HG03378 (cell line): ENCODE results near the gene RAPGEF4.

Experiments used
- ATAC-seq: cut with Tn5 transposase; IDR thresholded peaks from one replicate; pipeline ENCODE4 v1.9.1; 2021; ENCODE audit warnings: mild to moderate bottlenecking, moderate library complexity; ENCODE audit not compliant: unreplicated experiment

RAPGEF4 gene

DNA sequence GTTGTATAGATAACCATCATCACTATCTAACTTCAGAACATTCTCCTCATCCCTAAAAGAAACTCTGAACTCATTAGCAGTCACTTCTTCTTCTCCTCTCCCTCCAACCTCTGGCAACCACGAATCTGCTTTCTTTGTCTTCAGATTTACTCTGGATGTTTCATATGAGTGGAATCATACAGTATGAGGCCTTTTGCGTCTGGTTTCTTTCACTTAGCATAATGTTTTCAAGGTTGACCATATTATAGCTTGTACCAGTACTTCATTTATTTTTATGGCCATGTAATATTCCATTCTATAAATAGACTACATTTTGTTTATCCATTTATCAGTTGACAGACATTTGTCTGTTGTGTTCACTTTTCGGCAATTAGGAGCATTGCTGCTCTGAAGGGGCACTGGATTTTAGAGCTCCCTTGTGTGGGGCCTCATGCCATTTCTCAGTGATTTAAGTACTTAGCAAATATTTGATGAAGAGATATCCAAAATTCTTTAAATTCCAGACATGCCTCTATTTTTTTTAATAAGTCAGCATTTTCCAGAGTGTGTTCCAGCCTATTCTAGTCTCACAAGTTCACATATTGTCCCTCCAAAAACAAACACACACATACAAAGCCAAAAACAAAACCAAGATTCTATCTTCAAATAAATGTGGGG lies 317.5 kb downstream of the RAPGEF4 start:
- no peak for ATAC-seq

DNA sequence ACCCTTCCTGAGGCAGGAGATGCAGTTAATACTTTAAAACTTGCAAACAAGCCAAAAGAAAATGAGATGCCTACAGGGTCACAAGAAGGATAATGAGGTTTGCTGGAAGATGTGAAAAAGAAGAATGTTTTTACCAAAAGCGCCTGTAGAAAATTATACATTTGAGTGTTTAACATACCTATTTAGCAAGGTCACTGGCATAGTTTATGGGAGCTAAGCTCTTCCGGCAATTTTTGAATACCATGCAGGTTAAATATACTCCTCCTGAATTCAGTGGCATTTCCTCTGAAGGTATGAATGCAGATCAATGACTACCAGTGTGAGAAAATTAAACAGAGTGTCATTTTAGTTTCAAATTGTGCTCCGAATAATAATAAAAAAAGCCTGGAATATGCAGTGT lies 318.8 kb downstream of the RAPGEF4 start:
- ATAC-seq: no peak

DNA sequence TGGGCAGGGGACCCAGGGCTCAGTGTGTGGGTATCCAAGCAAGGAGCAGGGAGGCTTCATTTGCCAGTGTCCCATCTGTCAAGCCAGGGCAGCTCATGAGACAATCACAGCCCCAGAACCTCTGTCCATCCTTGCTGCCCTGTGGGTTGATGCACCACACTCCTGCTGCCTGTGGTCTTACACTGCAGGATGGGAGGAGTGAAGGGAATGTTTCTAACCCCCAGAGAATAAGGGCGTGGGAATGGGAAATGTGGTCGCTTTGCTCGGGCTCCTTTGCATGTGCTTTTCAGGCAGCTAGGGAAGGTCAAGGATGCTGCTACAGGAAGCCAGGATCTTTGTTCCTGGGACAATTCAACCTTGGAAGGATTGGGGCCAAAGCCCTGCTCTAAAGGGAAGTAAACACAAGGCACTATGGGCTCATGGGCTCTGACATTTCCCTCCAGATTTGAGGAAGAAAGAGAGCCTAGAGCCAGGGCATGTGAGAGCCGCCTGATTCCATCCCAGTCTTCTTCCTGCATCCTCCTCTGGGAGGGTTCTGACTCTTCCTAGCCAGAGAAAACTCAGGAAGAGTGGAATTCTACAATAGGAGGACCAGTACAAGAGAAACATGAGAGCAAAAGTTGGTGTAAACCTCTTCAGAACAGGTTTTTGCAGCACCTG lies 321.2 kb downstream of the RAPGEF4 start:
- ATAC-seq: no peak

DNA sequence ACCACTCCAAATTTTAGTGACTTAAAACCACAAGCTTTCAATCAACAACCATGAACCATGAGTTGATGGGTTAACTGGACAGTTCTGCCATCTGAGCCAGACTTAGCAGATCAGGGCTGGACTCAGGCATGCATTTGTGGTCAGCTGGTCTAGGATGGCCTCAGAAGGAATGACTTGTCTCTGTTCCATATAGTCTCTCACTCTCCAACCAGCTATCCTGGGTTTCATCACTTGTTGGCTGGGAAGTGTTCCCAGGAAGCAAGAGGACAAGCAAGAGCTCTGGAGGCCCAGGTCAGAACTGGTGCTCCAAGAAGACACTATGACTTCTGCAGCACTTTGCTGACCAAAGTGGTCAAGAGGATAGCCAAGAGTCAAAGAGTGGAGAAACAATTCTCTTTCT lies 322.5 kb downstream of the RAPGEF4 start:
- ATAC-seq: no peak

DNA sequence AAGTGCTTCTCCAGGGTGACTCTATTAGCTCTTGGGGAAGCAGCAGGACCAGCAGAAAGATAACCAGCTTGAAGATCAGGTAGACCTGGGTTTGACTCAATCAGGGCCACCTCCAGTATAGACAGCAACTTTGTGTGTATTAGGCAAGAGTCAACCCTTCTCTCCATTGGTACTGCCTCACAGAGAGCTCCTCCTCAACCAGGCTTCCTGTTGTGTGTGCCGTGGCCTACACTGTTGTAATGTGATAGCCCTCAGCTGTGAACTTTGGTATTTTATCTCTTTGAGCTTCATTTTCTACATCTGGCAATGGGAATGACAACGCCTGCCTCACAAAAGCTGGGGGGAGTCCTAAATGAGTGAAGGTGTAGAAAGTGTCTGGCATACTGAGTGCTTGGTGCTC lies 323.0 kb downstream of the RAPGEF4 start:
- no peak for ATAC-seq

DNA sequence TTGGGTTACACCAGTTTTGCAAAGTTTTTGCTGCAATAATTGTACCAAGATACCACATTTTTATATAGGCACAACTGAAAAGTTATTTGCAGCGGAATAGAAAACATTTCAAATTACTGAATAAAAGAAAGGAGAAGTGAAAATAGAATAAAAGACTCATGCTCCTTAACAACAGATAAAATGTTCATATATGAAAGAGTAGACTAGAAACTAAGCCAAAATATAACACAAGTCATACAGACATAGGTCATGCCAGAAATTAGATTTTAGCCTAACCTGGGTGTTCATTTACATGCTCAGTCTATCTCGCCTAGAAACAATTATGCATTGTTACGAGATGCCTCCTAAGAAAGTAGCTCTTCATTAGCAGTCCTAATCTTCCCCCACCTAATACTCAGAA lies 323.6 kb downstream of the RAPGEF4 start:
- no peak for ATAC-seq

DNA sequence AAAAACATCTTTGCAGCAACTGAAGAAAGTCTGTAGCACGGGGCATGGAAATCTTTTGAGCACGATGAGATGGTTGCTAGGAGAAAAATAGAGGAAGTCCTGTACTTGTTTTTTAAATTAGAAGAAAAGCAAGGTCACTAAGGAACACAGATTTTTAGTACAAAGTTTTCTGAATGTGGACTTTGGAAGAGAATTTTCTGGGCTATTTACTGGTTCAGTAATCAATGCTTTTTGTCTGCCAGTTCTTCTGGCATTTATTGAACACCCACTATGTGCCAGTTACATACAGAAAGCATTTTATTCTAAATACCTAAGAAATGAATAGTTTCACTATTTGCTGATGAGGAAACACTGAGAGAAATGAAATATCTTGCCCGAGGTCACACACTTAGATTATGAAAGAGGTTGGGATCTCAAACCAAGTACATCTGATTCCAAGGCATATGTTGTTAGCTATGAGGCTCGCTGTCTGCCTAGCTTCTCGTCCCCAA lies 324.4 kb downstream of the RAPGEF4 start:
- no peak for ATAC-seq

DNA sequence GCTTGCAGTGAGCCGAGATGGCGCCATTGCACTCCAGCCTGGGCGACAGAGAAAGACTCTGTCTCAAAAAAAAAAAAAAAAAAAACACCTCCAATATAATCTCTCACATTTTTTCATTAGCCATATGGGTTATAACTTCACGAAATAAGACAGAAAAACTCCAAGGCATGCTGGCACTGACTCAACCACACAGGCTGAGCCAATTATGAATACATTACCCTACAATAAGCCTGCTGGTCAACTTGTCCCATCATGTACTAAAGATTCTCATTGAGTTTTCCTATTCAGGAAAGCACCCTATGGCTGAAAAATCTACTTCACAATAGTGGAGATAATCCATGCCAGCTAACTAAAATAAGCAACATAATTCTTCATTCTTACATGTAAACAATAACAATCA lies 327.2 kb downstream of the RAPGEF4 start:
- no peak for ATAC-seq

DNA sequence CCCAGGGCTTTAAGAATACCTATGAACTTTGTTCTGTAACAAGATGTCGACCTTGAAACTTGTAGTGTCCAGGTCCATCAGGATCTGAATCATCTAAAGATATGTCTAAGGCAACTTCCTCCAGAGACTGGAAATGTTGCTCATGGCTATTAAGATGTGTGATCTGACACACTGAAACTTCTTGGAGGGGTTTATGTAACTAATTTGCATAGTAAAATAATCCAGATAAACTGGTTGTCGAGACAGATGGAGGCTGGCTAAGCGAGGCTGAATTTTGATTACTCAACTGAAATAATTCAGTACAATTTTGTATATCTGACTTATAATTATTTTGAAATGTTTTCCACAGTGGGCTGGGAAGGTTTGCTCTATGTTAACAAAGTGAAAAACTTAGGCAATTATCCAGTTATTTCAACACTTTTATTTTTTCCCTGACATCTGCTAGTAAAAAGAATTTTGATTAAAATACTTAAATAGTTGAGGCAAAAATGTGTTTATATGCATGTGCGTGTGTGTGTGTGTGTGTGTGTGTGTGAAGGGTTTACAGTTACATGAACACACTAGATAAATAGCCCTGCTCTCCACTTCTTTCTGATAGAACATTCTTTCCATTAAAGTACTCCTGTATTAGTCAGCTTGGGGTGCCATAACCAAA lies 328.6 kb downstream of the RAPGEF4 start:
- ATAC-seq: no peak

DNA sequence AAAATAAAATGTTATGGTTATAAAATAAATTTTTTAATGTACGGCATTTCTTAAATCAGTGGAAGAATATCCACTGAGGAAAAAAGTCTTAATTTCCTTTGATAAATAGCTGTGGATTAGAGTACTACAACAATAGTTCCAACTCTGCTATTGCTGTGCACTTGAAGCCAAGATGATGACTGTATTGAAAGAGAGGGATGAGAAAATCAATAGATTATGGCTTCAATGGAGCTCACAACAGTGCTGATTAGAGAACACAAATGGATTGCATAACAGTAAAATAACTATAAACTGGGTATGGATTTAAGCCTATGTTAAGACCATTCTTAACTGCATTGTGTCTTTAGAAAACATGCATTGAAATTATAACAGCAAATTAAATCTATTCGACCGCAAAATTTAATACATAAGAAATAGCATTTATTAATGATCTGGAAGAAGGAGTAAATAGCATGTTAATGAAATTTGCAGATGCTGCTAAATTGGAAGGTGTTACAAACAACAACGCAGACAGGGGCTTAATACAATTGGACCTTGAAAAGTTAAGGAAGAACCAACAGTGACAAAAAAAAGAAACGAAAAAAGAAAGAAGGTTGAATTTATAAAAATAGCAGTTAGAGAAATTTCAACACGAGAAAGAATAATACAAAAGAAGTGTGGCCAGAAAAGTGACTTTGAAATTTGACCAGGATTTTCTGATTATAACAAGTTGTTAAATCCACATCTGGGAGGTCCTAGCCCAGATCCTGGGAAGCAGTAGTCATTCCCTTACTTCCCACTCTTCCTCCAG lies 331.4 kb downstream of the RAPGEF4 start:
- ATAC-seq: no peak

DNA sequence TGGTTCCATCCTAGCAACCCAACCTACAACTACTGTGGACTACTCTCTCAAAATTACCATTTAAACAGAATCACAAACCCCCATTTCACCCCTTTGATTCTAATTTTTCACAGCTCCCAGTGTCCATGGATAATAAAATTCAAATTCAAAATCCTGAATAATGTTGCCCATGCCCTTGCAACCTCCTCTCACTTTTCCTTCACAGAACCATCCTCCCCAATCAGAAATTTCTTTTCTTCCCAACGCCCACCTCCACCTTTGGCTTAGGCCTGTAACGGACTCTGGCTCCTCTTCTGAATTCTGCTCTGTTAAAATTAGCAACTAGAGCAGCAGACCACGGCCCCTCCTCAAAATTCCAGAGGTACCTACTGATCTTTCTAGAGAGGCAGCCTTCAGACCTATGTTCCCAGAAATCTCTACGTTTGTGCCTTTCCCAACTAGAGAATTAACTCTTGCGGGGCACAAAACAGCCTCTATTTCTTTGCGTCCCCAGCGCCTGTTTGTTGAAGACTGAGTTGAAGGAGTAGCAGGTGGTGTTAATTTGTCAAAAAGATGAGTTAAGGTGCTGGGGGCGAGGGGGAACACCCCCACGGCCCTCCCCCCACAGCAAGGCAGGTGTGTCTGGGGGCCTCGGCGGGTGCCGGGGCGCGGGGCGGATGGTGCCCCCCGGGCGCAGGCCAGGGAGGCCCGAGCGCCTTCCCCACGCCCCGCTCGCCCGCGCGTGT lies 339.6 kb downstream of the RAPGEF4 start:
- ATAC-seq: no peak

DNA sequence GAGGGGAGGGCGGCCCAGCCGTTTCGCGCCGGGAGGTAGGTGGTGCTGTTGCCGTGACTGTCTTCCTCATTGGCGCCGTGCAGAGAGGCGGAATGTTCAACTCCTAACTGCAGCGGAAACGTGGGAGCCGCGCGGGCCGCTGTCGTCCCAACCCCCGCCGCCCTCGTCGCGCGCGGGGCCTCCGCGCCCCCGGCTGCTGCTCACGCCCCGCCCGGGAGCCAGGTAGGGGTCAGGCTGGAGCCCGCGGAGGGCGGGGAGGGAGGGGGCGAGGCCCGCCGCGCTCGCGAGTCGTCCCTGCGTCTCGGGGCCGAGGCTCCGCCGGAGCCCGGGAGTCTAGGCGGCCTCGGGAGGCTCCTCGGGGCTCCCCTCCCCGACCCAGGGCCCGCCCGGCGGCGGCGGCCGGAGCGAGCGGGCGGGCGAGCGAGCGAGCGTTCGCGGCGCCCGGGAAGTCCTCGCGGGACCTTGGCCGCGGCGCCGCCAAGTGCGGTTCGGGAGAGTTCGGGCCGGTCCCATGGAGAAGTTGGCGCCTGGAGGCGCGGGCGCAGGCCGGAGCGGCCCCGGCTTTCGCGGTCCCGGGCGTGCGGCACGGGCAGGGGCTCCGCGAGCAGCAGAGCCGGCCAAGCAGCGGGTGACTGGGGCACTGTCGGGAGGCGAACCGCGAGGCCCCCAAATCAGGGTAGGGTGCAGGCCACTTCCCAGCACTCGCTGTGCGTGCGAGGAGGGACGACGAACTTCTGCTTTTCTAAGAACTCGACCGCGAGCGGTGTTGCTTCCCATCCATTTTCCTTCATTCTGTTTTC lies 340.3 kb downstream of the RAPGEF4 start, which contains the start of gene MAP3K20:
MAP3K20 (plus strand) TSS at position 66 of the 800 bp plus-strand sequence. CDS start 15,186 bp downstream, outside the sequence.
- ATAC-seq: peak; percentile 42

DNA sequence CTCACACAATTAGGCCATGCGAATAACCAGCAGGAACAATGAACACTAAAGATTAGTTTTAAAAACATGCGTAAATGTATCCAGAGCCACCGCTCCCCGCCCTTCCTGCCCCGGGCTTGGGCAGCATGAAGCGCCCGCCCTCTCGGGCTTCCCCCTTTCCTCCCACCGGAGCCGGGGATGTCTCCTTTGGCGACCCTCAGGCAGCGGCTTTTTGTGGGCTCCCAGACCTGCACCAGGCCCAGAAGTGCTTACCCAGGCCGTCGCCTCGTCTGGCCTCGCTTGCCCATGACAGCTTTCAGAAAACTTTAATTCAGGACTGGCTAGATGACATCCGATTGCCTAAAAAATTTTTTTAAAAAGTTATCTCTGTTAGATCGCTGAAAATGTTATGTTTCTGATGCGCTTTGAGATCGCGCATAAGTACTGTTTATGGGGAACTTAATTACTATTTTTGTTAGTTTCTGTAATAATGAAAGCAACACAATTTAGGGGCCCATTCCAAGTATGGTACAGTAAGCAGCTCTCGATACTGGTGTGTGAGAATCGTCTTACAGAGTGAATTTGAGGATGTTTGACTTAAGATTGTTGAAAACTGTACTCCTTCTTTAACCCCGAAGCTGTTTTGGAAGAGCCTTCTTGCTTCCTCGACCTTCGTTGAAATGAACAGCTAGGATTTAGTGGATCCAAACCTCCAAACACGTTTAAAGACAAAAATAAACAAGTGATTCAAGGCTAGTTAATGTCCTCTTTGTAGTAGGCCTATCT lies 341.1 kb downstream of the RAPGEF4 start:
- peak; percentile 35 for ATAC-seq

DNA sequence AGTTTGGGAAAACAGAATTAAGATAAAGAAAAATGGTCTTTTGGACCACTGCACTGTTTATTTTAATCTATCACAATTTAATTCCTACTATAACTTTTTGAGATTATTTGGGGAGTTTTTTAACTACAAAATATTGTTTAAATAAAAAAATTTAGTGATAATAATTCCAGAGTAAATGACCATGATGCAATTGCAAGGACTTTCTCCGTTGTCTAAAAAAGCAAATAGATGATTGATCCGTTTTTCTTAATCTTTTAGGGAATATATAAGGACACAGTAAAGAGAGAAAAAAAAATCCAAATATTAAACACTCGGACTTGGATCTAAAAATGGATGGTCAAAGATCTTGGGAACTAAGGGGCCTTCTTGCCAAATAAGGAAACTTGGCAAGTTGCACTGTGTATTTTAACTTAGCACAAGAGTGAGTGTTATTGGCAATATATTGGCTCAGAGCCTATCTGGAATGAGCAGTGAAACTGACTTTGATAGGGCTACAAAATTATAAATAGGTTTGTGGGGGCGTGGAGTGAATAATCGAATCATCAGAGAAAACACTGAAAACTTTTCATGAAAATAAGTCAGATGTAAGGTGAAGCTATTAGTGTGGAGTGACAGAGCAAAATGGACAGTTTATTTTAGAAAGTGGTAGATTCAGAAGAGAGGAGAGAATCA lies 342.0 kb downstream of the RAPGEF4 start:
- no peak for ATAC-seq

DNA sequence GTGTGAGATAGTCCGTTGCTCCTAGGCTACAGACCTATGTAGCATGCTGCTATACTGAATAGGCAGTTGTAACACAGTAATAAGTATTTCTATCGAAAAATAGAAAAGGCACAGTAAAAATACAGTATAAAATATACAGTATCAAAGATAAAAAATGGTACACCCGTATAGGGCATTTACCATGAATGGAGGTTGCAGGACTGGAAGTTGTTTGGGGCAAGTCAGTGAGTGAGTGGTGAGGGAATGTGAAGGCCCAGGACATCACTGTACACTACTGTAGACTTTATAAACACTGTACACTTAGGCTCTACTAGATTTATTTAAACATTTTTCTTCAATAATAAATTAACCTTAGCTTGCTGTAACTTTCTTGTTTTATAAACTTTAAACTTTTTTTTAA lies 343.5 kb downstream of the RAPGEF4 start:
- no peak for ATAC-seq

DNA sequence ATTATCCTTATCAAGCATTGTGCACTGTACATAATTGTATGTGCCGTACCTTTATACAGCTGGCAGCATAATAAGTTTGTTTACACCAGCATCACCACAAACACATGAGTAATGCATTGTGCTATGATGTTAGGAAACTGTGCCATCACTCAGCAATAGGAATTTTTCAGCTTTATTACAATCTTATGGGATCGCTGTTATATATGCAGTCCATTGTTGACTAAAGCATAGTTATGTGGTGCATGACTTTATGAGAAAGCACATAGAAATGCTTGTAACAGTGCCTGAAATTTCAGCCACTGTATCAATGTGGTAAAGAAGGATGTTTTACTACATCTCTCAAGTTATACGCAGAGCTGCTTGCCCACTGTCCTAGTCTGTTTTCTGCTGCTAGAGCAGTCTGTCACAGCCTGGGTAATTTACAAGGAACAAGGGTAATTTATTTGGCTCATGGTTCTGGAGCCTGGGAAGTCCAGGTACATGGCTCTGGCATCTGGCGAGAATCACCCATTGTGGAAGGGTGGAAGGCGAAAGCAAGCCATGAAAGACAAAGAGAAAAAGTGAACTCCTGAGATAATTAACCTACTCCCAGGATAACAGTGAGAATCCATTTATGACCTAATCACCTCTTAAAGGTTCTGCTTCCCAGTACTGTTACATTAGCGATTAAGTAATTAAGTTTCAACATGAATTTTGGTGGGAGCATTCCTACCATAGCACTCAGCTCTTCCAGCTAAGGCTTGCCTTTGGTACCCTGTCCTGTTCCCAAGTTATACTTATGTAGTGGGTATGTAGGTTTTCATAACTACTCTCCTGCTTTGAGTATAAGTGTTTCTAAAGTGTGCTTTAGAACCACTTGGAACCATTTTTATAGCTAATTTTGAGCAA lies 344.6 kb downstream of the RAPGEF4 start:
- ATAC-seq: no peak

DNA sequence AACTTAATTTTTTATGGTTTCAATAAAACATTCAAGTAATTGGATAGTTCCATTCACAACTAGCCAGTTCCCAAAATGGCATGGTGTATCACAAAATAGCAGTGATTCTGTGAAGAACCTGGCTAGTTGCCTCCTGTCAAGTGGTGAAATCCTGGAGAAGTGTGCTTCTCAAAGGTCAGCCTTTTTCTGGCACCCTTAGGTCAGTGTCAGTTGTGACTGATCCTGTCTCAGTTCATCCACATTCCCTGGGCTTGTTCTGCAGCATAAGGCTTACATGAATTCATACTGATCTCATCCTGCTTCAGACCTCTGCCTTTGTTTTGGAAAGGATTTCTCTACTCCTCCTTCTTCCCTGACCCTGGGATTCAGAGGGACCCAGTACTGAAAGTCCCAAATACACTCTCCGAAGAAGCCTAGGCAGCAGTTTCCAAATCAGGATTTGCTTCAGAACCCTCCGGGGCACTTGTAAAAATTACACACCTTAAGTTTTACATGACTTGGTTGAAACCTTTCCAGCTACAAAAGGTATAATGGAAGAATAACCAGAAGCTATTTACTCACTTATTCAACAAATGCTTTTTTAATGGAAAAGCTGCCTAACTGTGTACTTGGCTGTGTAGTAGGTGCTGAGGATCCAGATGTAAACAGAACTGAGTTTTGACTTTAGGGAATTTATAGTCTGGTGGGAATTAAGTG lies 351.0 kb downstream of the RAPGEF4 start:
- ATAC-seq: no peak
